Activated gamma-delta T cell treated with anti-CD3 and anti-CD28 coated beads, Interleukin-2, amount 50 U/mL, for 16 hours (primary cell): ENCODE results near the gene IGF2BP3.
A peak's percentile ranks its signal among the peaks of the same experiment; 100 is the strongest.

Experiments
- DNase-seq: peaks from one replicate; pipeline ENCODE4 v3.0.0-alpha.2; 2020; ENCODE audit warnings: low read depth

IGF2BP3 gene

GRCh38 chr7:23373151-23374004 lies 96.9 kb downstream of the IGF2BP3 start:
- peak; percentile 21 for DNase-seq

GRCh38 chr7:23372611-23373010 lies 97.7 kb downstream of the IGF2BP3 start:
- no peak for DNase-seq

- DNase-seq: no peak
Observed at GRCh38 chr7:23371654-23372053, 98.6 kb downstream of the IGF2BP3 start.

GRCh38 chr7:23369695-23370404 lies 100.4 kb downstream of the IGF2BP3 start:
- DNase-seq: no peak

- no peak for DNase-seq
Observed at GRCh38 chr7:23369100-23369499, 101.2 kb downstream of the IGF2BP3 start.

GRCh38 chr7:23358152-23358674 lies 112.1 kb downstream of the IGF2BP3 start:
- no peak for DNase-seq

- no peak for DNase-seq
Observed at GRCh38 chr7:23357190-23358093, 112.8 kb downstream of the IGF2BP3 start.

- DNase-seq: no peak
Observed at GRCh38 chr7:23356726-23357125, 113.6 kb downstream of the IGF2BP3 start.

- no peak for DNase-seq
Observed at GRCh38 chr7:23356168-23356567, 114.1 kb downstream of the IGF2BP3 start.

GRCh38 chr7:23353172-23353571 lies 117.1 kb downstream of the IGF2BP3 start:
- no peak for DNase-seq

- no peak for DNase-seq
Observed at GRCh38 chr7:23350466-23350865, 119.8 kb downstream of the IGF2BP3 start.

GRCh38 chr7:23349484-23350157 lies 120.7 kb downstream of the IGF2BP3 start:
- DNase-seq: no peak

- no peak for DNase-seq
Observed at GRCh38 chr7:23347682-23348180, 122.6 kb downstream of the IGF2BP3 start.

- DNase-seq: no peak
Observed at GRCh38 chr7:23347033-23347681, 123.1 kb downstream of the IGF2BP3 start.

- no peak for DNase-seq
Observed at GRCh38 chr7:23346316-23346715, 124.0 kb downstream of the IGF2BP3 start.

GRCh38 chr7:23345601-23346000 lies 124.7 kb downstream of the IGF2BP3 start:
- no peak for DNase-seq

GRCh38 chr7:23343806-23344475 lies 126.3 kb downstream of the IGF2BP3 start:
- no peak for DNase-seq

- no peak for DNase-seq
Observed at GRCh38 chr7:23343102-23343501, 127.2 kb downstream of the IGF2BP3 start.

GRCh38 chr7:23341846-23342598 lies 128.3 kb downstream of the IGF2BP3 start:
- no peak for DNase-seq
